NT2/D1 (cell line): ENCODE data around the gene ANTXR1.

Source experiments
- YY1 ChIP-seq: IDR thresholded peaks from 2 replicates; pipeline ENCODE4 v1.6.1; 2011; ENCODE audit not compliant: insufficient read length, insufficient read depth
- ZNF274 ChIP-seq: IDR thresholded peaks from 2 replicates; pipeline ENCODE4 v1.6.1; 2011; ENCODE audit warnings: mild to moderate bottlenecking, low read depth, low read length

DNA sequence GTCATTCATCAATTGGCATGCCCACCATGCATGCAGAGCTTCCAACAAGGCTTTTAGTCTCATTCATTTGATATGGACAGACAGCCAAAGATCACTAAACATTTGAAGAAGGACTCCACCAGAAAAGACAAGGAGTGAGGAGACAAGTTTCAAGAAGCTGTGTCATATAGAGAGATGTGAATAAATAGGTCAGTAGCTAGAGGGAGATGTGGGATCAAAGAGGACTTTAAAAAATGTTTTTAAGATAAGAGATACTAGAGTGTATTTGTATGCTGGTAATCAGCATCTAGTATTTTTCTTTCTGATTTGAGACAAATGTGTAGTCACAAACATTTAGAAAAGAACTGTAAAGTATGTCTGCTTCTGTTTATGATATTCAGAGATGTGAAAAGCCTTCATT is 48.5 kb downstream of the ANTXR1 start:
- no peak for TF ChIP-seq ZNF274
- no peak for TF ChIP-seq YY1
